Stimulated activated effector memory CD8-positive, alpha-beta T cell treated with anti-CD3 and anti-CD28 coated beads, Interleukin-12 subunit alpha, Interleukin-12 subunit beta, amount 100 ng/mL, for 72 hours (primary cell): Measurements from ENCODE around the gene PTPRU.
"Not testable (repeated sequence)": the region's sequence is repeated elsewhere in the genome, so short reads cannot be mapped to it uniquely, and the experiment has no call there.

ENCODE experiments used
- ATAC-seq: fragments of 150-1000 bp; cut with Tn5 transposase; 2 replicates; pipeline ENCODE4 v1.10.0; 2021
- DNase-seq, 2 donors: peaks; one replicate each; pipeline ENCODE4 v3.0.0; 2021 to 2022; ENCODE audit warnings: low spot score in 2 of 2
- H3K27ac Mint-ChIP-seq: one replicate; pipeline ENCODE4 v1.8.0; 2022; ENCODE audit warnings: mild to moderate bottlenecking, mixed read lengths
- H3K36me3 Mint-ChIP-seq: one replicate; pipeline ENCODE4 v1.8.0; 2022; ENCODE audit warnings: mild to moderate bottlenecking, mixed read lengths
- H3K4me1 Mint-ChIP-seq: one replicate; pipeline ENCODE4 v1.8.0; 2022; ENCODE audit warnings: mixed read lengths
- H3K4me3 Mint-ChIP-seq: one replicate; pipeline ENCODE4 v1.8.0; 2022; ENCODE audit warnings: mild to moderate bottlenecking, mixed read lengths
- H3K9me3 Mint-ChIP-seq: one replicate; pipeline ENCODE4 v1.8.0; 2022; ENCODE audit warnings: mixed read lengths

PTPRU gene

DNA sequence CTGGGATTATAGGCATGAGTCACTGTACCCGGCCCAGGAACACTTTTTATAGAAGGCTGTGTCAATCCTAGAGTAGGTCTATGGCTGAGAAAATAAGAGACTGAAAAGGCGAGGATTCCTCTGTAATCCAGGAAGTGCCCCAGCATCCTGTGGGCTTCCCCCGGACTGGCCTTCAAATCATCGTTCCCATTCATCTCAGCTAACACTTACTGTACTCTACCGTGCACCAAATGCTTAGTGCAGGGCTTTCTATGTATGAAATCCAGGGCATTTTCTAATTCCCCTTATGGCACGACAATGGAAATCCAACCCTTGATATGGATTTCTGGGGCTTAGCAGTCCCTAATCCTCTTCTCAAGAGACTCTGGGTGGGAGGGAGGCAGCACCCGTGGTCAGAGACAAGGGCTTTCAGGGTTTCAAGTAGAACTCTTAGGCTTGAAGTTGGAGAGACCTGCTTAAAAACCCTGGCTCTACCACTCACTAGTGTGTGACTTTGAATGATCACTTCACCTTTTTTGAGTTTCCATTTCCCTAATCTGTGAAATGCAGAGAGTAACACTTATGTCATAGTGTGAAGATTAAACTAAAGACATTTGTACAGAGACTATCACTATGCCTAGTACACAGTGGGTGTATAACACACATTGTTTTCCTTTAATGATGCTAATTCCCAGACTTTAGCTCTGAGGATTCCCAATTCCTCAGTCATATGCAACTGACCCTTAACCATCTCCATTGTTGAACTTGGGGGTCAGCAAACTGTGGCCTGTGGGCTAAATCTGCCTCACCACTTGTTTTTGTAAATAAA, 25.8 kb upstream of the PTPRU start:
- peaks cover 52% of the 10 kb centered on the region for H3K36me3 Mint-ChIP-seq
- H3K9me3 Mint-ChIP-seq = no peaks in the 10 kb centered on the region
- no peaks in the 10 kb centered on the region for H3K4me1 Mint-ChIP-seq
- no peak overlapping the region for H3K4me3 Mint-ChIP-seq
- DNase-seq (no peak), ATAC-seq (peak; percentile 61)
- peak overlapping the region; percentile 39 for H3K27ac Mint-ChIP-seq

- H3K9me3 Mint-ChIP-seq = no peaks in the 10 kb centered on the region
- H3K4me1 Mint-ChIP-seq = no peaks in the 10 kb centered on the region
- H3K27ac Mint-ChIP-seq = peak overlapping the region; percentile 39
- no peak overlapping the region for H3K4me3 Mint-ChIP-seq
- DNase-seq (no peak), ATAC-seq (no peak)
- peaks cover 55% of the 10 kb centered on the region for H3K36me3 Mint-ChIP-seq
Measured at GRCh38 chr1:29211086-29212030, 25.0 kb upstream of the PTPRU start.

GRCh38 chr1:29213055-29213454, 23.3 kb upstream of the PTPRU start:
- Mint-ChIP-seq H3K36me3 (peaks cover 48% of the 10 kb centered on the region), H3K4me1 (no peaks in the 10 kb centered on the region), H3K4me3 (no peak overlapping the region), H3K9me3 (no peaks in the 10 kb centered on the region), H3K27ac (no peak overlapping the region)
- ATAC-seq (no peak), DNase-seq (no peak)

DNA sequence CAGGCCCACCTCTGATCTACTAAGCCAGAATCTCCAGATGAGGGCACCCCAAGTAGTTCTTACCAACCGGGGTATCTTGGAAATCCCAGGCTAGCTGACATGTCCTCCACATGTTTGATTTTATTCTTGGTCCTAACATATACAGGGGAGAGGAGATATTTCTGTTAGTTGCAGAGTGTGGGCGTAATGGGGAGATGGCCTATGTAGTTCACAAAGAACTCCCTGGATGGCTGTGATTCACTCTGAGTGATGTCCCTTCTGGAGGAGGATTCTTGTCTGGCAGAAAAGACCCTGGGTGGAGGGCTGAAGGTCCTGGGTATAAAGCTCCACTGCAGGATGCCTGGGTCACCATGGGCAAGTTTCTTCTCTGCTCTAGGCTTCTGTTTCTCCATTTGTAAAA, 18.7 kb upstream of the PTPRU start:
- Mint-ChIP-seq H3K4me3 (no peak overlapping the region), H3K27ac (no peak overlapping the region), H3K4me1 (peaks cover 9% of the 10 kb centered on the region), H3K36me3 (peaks cover 26% of the 10 kb centered on the region), H3K9me3 (no peaks in the 10 kb centered on the region)
- ATAC-seq (no peak), DNase-seq (no peak)

DNA sequence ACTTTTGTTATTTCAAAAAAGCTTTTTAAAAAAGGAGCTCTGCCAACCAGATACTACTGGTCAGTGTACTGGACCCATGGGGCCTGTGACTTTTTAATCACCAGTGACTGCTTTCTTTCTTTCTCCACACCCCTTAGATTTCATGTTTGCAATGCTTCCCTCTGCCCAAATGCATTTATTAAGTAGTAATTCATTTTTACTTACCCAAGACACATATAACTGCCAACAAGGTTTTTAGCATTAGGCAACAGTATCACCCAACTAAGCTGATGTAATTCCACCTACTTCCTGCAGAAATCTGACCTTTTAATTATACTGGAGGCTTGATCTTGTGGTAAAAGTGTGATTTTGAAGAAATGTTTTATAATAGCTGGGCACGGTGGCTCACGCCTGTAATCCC, 18.1 kb upstream of the PTPRU start:
- DNase-seq (no peak), ATAC-seq (no peak)
- H3K36me3 Mint-ChIP-seq = peaks cover 26% of the 10 kb centered on the region
- no peaks in the 10 kb centered on the region for H3K9me3 Mint-ChIP-seq
- H3K4me1 Mint-ChIP-seq = peaks cover 9% of the 10 kb centered on the region
- H3K27ac Mint-ChIP-seq = no peak overlapping the region
- no peak overlapping the region for H3K4me3 Mint-ChIP-seq

DNA sequence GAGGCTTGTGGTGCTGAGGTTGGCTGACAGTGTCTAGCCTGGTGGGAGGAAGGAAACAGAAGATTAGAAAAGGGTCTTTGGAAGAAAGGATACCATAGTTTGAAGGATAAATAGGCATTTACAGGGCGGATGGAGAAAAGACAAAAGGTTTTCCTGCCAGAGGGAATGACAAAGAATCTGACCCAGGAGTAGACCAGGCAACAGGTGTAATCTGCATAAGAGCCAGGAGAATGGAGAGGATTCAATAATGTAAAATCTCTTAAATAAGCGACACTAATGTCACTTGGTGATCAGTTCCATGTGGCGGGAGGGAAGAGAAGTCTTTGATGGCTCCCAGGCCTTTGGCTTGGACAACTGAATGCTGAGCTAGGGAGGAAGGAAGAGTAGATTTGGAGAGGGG, 15.0 kb upstream of the PTPRU start:
- no peak overlapping the region for H3K27ac Mint-ChIP-seq
- H3K4me1 Mint-ChIP-seq = peaks cover 9% of the 10 kb centered on the region
- no peaks in the 10 kb centered on the region for H3K9me3 Mint-ChIP-seq
- no peak for DNase-seq
- no peak for ATAC-seq
- H3K36me3 Mint-ChIP-seq = no peaks in the 10 kb centered on the region
- H3K4me3 Mint-ChIP-seq = no peak overlapping the region

DNA sequence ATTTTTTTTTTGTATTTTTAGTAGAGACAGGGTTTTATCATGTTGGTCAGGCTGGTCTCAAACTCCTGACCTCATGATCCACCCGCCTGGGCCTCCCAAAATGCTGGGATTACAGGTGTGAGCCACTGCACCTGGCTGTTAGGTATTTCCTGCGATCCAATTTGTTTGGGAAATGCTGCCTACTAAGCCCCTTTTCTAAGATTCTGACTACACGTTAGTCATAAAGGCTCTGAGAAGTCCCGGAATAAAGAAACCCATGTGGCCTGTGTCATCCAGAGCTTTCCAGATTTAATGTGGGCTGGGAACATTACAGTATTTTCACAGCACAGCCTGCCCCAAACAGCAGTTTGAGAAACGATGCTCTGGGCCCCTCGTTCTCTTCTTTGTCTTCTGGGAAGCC, 14.1 kb upstream of the PTPRU start:
- H3K27ac Mint-ChIP-seq, H3K4me1 Mint-ChIP-seq, H3K36me3 Mint-ChIP-seq, DNase-seq, H3K4me3 Mint-ChIP-seq, H3K9me3 Mint-ChIP-seq, ATAC-seq: not testable (repeated sequence)

- H3K27ac Mint-ChIP-seq = no peak overlapping the region
- DNase-seq = no peak
- peaks cover 9% of the 10 kb centered on the region for H3K4me1 Mint-ChIP-seq
- no peak for ATAC-seq
- no peak overlapping the region for H3K4me3 Mint-ChIP-seq
- H3K36me3 Mint-ChIP-seq = no peaks in the 10 kb centered on the region
- no peaks in the 10 kb centered on the region for H3K9me3 Mint-ChIP-seq
Measured at GRCh38 chr1:29222686-29223085, 13.6 kb upstream of the PTPRU start.

DNA sequence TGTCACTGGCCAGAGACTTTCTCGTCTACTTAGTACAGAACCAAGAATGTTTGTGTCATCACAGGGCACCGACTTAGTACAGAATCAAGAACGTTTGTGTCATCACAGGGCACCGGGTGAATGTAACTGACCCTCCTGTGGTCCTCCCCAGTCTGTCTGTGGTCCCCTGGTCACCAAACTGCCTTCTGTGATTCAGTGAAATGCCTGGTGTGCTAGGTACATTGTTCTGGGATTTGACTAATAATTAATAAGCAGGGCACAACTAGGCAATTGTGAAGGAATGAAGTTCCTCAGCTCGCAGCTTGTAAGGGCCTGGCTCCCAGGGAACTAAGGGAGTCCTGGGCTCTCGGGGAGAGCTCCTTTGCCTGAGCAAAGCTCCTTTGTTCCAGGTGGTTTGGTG, 12.8 kb upstream of the PTPRU start:
- Mint-ChIP-seq H3K36me3 (no peaks in the 10 kb centered on the region), H3K27ac (no peak overlapping the region), H3K9me3 (no peaks in the 10 kb centered on the region), H3K4me3 (no peak overlapping the region), H3K4me1 (peaks cover 9% of the 10 kb centered on the region)
- ATAC-seq (no peak), DNase-seq (no peak)

DNA sequence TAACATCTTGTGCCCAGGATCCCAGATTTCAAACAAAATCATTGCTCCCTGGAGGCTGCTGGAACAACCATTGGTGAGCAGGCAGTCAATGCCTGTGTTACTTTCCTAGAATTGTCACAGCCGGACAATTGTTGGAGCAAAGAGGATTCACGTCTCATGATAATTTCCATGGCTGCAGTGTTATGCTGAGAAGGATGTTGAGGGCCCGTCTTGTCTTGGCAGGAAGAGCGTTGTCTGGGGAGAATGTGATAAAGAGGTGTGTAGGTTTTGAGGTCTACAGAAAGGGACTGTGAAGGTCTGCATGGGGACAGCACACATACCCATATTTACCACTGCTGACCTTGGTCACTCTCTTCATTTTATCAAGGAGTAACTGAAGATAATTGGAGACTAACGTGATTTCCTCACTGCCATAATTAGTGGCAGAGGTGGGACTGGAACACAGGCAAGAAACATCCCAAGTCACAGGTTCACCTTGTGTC, 11.9 kb upstream of the PTPRU start:
- no peak for ATAC-seq
- Mint-ChIP-seq H3K9me3 (no peaks in the 10 kb centered on the region), H3K36me3 (no peaks in the 10 kb centered on the region), H3K4me1 (peaks cover 9% of the 10 kb centered on the region), H3K27ac (no peak overlapping the region), H3K4me3 (no peak overlapping the region)
- DNase-seq = no peak

- no peaks in the 10 kb centered on the region for H3K9me3 Mint-ChIP-seq
- H3K36me3 Mint-ChIP-seq = peaks cover 1% of the 10 kb centered on the region
Measured at GRCh38 chr1:29225361-29225760, 11.0 kb upstream of the PTPRU start.

GRCh38 chr1:29227511-29227910, 8.8 kb upstream of the PTPRU start:
- DNase-seq (no peak), ATAC-seq (no peak)
- Mint-ChIP-seq H3K4me3 (no peak overlapping the region), H3K36me3 (peaks cover 10% of the 10 kb centered on the region), H3K27ac (no peak overlapping the region), H3K4me1 (peaks cover 20% of the 10 kb centered on the region), H3K9me3 (no peaks in the 10 kb centered on the region)

More at GRCh38 chr1:29225361-29225760, 11.0 kb upstream of the PTPRU start:
- Mint-ChIP-seq H3K4me3 (no peak overlapping the region), H3K4me1 (peaks cover 17% of the 10 kb centered on the region), H3K27ac (no peak overlapping the region)
- no peak for DNase-seq
- no peak for ATAC-seq

DNA sequence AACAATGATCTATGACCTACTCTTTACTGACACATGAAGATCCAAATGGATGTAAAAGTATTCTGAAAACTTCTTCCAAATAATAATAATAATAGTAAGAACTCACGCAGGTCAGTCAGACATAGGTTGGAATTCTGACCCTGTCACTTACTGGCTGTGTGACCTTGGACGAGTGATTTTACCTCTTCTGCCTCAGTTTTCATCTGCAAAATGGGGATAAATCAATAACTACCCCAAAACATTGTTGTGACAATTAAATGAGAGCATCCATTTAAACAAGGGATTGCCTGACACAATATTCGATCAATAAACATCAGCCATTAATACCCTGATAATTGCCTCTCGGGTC, 6.1 kb upstream of the PTPRU start:
- ATAC-seq = no peak
- no peaks in the 10 kb centered on the region for H3K9me3 Mint-ChIP-seq
- H3K36me3 Mint-ChIP-seq = peaks cover 10% of the 10 kb centered on the region
- no peak for DNase-seq
- H3K27ac Mint-ChIP-seq = peak overlapping the region; percentile 96
- H3K4me1 Mint-ChIP-seq = peaks cover 20% of the 10 kb centered on the region
- H3K4me3 Mint-ChIP-seq = peak overlapping the region; percentile 98

- H3K4me3 Mint-ChIP-seq = peak within 1 kb of the TSS; percentile 98
- peaks cover 23% of the 10 kb centered on the region for H3K4me1 Mint-ChIP-seq
- H3K27ac Mint-ChIP-seq = peak within 1 kb of the TSS; percentile 96
- peaks cover 10% of the 10 kb centered on the region for H3K36me3 Mint-ChIP-seq
- DNase-seq (peak; percentile 98 to 99), ATAC-seq (peak; percentile 99)
- H3K9me3 Mint-ChIP-seq = no peaks in the 10 kb centered on the region
Measured at GRCh38 chr1:29230553-29231378, 5.6 kb upstream of the PTPRU start, which contains the start of gene MECR. Gene MECR, minus strand, starts transcription at chr1:29230934. Its CDS starts 28 bp downstream, at chr1:29230906.

GRCh38 chr1:29232387-29232786, 3.9 kb upstream of the PTPRU start:
- no peaks in the 10 kb centered on the region for H3K9me3 Mint-ChIP-seq
- DNase-seq = no peak
- H3K4me1 Mint-ChIP-seq = peaks cover 37% of the 10 kb centered on the region
- no peak for ATAC-seq
- H3K36me3 Mint-ChIP-seq = peaks cover 18% of the 10 kb centered on the region
- H3K27ac Mint-ChIP-seq = no peak overlapping the region
- H3K4me3 Mint-ChIP-seq = no peak overlapping the region
